Natural killer cell (primary cell): ENCODE measurements around the gene CTAGE1. TPM values are rescaled to one million over a fixed set of nuclear protein-coding genes. Genes with fewer than 3 reads are reported as not detected.
"Not testable (repeated sequence)": the region's sequence is repeated elsewhere in the genome, so short reads cannot be mapped to it uniquely, and the experiment has no call there.

Source experiments
- ATAC-seq, 3 donors: fragments of 150-1000 bp in 2 of 3; fragments of 200-7000 bp in 1 of 3; cut with Tn5 transposase; 1 replicate in 1 of 3; 2 replicates in 2 of 3; pipeline ENCODE4 v1.10.0; 2021; ENCODE audit warnings: mild to moderate bottlenecking in 2 of 3, moderate library complexity in 2 of 3
- DNase-seq, 2 donors: peaks; one replicate each; pipeline versions ENCODE4 v3.0.0 to v3.0.0-alpha.2; 2013 to 2021; ENCODE audit warnings: mixed read lengths in 1 of 2
- H3K27ac ChIP-seq: one replicate; pipeline ENCODE4 v1.5.1; 2013; ENCODE audit warnings: mild to moderate bottlenecking, low read length
- H3K27me3 ChIP-seq: one replicate; pipeline ENCODE4 v1.6.1; 2013; ENCODE audit warnings: low read length; ENCODE audit not compliant: control insufficient read depth, insufficient read depth
- H3K36me3 ChIP-seq: one replicate; pipeline ENCODE4 v1.6.1; 2013; ENCODE audit warnings: low read length; ENCODE audit not compliant: control insufficient read depth, insufficient read depth
- H3K4me1 ChIP-seq: one replicate; pipeline ENCODE4 v1.6.1; 2013; ENCODE audit warnings: low read length; ENCODE audit not compliant: control insufficient read depth, insufficient read depth
- H3K4me3 ChIP-seq: one replicate; pipeline ENCODE4 v1.5.1; 2013; ENCODE audit warnings: low read length
- H3K9me3 ChIP-seq: one replicate; pipeline ENCODE4 v1.6.1; 2013; ENCODE audit warnings: low read length; ENCODE audit not compliant: control insufficient read depth, insufficient read depth
- H3K27ac Mint-ChIP-seq, 2 donors: one replicate each; pipeline ENCODE4 v1.8.0; 2022; ENCODE audit warnings: mild to moderate bottlenecking in 2 of 2, mixed read lengths in 2 of 2, moderate library complexity in 1 of 2
- H3K27me3 Mint-ChIP-seq, 2 donors: one replicate each; pipeline ENCODE4 v1.8.0; 2022; ENCODE audit warnings: low read depth in 2 of 2, mixed read lengths in 2 of 2
- H3K36me3 Mint-ChIP-seq: one replicate; pipeline ENCODE4 v1.8.0; 2022; ENCODE audit warnings: mixed read lengths
- H3K4me1 Mint-ChIP-seq, 2 donors: one replicate each; pipeline ENCODE4 v1.8.0; 2022; ENCODE audit warnings: mixed read lengths in 2 of 2
- H3K4me3 Mint-ChIP-seq: one replicate; pipeline ENCODE4 v1.8.0; 2022; ENCODE audit warnings: mild to moderate bottlenecking, moderate library complexity, mixed read lengths
- H3K9me3 Mint-ChIP-seq, 2 donors: one replicate each; pipeline ENCODE4 v1.8.0; 2022; ENCODE audit warnings: mixed read lengths in 2 of 2
- CTCF ChIP-seq: fragments of 200-600 bp; IDR thresholded peaks from one replicate; pipeline ENCODE4 v1.8.0; 2022; ENCODE audit warnings: antibody characterized with exemption
- WGBS: methylation state at CpG from one replicate; pipeline ENCODE4 v1.1.7; 2013; ENCODE audit warnings: missing lambda C conversion rate; ENCODE audit not compliant: insufficient coverage; 5-methylcytosine and 5-hydroxymethylcytosine counted together
- intact Hi-C: fragments of 100-400 bp; cut with micrococcal nuclease; formaldehyde crosslinking; loops from one replicate; pipeline ENCODE4 v1.14.2; 2022
- total RNA-seq, 4 donors: library from RNA; stranded (reverse); fragments of 120-200 nt in 1 of 4; gene quantifications; one replicate each; pipeline versions ENCODE4 v1.2.3 to v1.2.4, GENCODE V29; 2013 to 2022

Gene CTAGE1
- total RNA-seq, 3 donors from 2014 or later (not counting 1 experiment from before 2014, with no cell fraction given), result not detected

GRCh38 chr18:22394428-22394827 is 23.3 kb downstream of the CTAGE1 start:
- H3K36me3 Mint-ChIP-seq, result no peaks in the 10 kb centered on the region
- Histone ChIP-seq H3K36me3 (no peaks in the 10 kb centered on the region), H3K4me3 (no peak overlapping the region), H3K9me3 (no peaks in the 10 kb centered on the region), H3K27me3 (no peaks in the 10 kb centered on the region), H3K4me1 (peaks cover 22% of the 10 kb centered on the region), H3K27ac (no peak overlapping the region)
- no peaks in the 10 kb centered on the region for H3K9me3 Mint-ChIP-seq
- WGBS, result 65% methylated on average over 3 of the region's 5 CpGs
- ATAC-seq, result peak in 1 of 3 donors; percentile 20
- no peaks in the 10 kb centered on the region for H3K27me3 Mint-ChIP-seq
- TF ChIP-seq CTCF, result no peak
- no peak for DNase-seq
- H3K27ac Mint-ChIP-seq, result peak overlapping the region; percentile 94 to 95
- peaks cover 54 to 56% of the 10 kb centered on the region in 2 donors for H3K4me1 Mint-ChIP-seq
- peak overlapping the region; percentile 25 for H3K4me3 Mint-ChIP-seq
- intact Hi-C loops, result loop anchor here (5.0 kb wide), 1 partner anchor 168 kb away; no protein-coding TSS in a partner anchor

- not testable (repeated sequence) for H3K9me3 ChIP-seq, H3K36me3 ChIP-seq, H3K36me3 Mint-ChIP-seq, H3K27me3 Mint-ChIP-seq, H3K9me3 Mint-ChIP-seq, H3K27me3 ChIP-seq, H3K4me3 ChIP-seq
- DNase-seq (peak; percentile 8 to 44), ATAC-seq (peak; percentile 64 to 80 (median 65))
- peak overlapping the region; percentile 38 for H3K4me3 Mint-ChIP-seq
- H3K27ac ChIP-seq, result peak overlapping the region; percentile 19
- H3K4me1 Mint-ChIP-seq, result peaks cover 66% of the 10 kb centered on the region in 2 donors
- intact Hi-C loops, result loop anchor here (2.0 to 5.0 kb wide), 2 partner anchors 74 to 169 kb away; no protein-coding TSS in a partner anchor
- H3K27ac Mint-ChIP-seq, result peak overlapping the region; percentile 94 to 95
- WGBS, result 84% methylated on average over 3 of the region's 3 CpGs
- H3K4me1 ChIP-seq, result peaks cover 22% of the 10 kb centered on the region
Observed at GRCh38 chr18:22393164-22393563, 24.6 kb downstream of the CTAGE1 start.

GRCh38 chr18:22391407-22392345 is 26.0 kb downstream of the CTAGE1 start:
- H3K27ac Mint-ChIP-seq, result peak overlapping the region; percentile 94 to 95
- H3K9me3 Mint-ChIP-seq, result peaks cover 2 to 3% of the 10 kb centered on the region in 2 donors
- Histone ChIP-seq H3K4me1 (peaks cover 29% of the 10 kb centered on the region), H3K9me3 (no peaks in the 10 kb centered on the region), H3K27ac (peak overlapping the region; percentile 76), H3K4me3 (no peak overlapping the region), H3K36me3 (no peaks in the 10 kb centered on the region), H3K27me3 (no peaks in the 10 kb centered on the region)
- peaks cover 5% of the 10 kb centered on the region for H3K36me3 Mint-ChIP-seq
- no peak for TF ChIP-seq CTCF
- ATAC-seq, result peak; percentile 66 to 83 (median 76)
- H3K4me3 Mint-ChIP-seq, result peak overlapping the region; percentile 77
- DNase-seq, result peak; percentile 77 to 84
- intact Hi-C loops, result loop anchor here (1.0 to 5.0 kb wide), 7 partner anchors 15 to 171 kb away; no protein-coding TSS in a partner anchor
- WGBS, result 92% methylated on average over 1 of the region's 6 CpGs
- peaks cover 78% of the 10 kb centered on the region in 2 donors for H3K4me1 Mint-ChIP-seq
- H3K27me3 Mint-ChIP-seq, result no peaks in the 10 kb centered on the region

- peaks cover 5% of the 10 kb centered on the region for H3K36me3 Mint-ChIP-seq
- intact Hi-C loops, result loop anchor here (10.0 kb wide), 1 partner anchor 213 kb away; no protein-coding TSS in a partner anchor
- Histone ChIP-seq H3K36me3 (no peaks in the 10 kb centered on the region), H3K4me3 (no peak overlapping the region), H3K27ac (no peak overlapping the region), H3K27me3 (no peaks in the 10 kb centered on the region), H3K9me3 (no peaks in the 10 kb centered on the region), H3K4me1 (peaks cover 34% of the 10 kb centered on the region)
- no peak for TF ChIP-seq CTCF
- DNase-seq (no peak), ATAC-seq (no peak)
- no peaks in the 10 kb centered on the region for H3K27me3 Mint-ChIP-seq
- 36% methylated on average over 1 of the region's 1 CpG for WGBS
- H3K4me1 Mint-ChIP-seq, result peaks cover 65% of the 10 kb centered on the region in 2 donors
- H3K27ac Mint-ChIP-seq, result peak overlapping the region; percentile 76 to 83
- H3K4me3 Mint-ChIP-seq, result peak overlapping the region; percentile 42
- peaks cover 2 to 3% of the 10 kb centered on the region in 2 donors for H3K9me3 Mint-ChIP-seq
Observed at GRCh38 chr18:22387787-22388186, 29.9 kb downstream of the CTAGE1 start.
